Measurements from ENCODE around the gene HPSE2. TPM values are rescaled to one million over a fixed set of nuclear protein-coding genes. Genes with fewer than 3 reads are reported as not detected.

HPSE2 gene
- total and polyA plus RNA-seq, 2 of the 8 experiments (the other 6 are each of a cell fraction or from before 2014, with no cell fraction given) = 0.41 to 0.58 TPM

DNA sequence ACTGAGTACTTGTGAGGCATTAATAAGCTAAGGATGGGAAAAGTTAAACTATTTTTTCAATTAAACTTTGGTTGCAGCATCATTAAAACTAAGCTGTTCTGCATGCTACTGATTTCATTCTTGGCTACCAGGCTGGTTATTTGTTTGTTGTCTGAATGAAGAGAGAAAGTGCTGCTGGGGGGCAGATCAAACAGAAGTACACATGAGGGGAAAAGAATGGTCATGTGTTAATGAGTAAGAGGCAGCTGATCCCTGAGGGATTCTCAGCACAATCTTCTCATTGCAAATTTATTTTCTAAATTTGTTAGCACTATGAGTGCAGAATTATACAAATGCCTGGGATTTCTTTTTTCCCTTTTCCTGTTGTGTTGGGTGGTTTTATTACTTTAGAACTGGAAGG is 575.7 kb downstream of the HPSE2 start:
- Histone ChIP-seq H3K4ac (replicated peaks; ENCODE audit: insufficient read length, low read depth, low read length) (no peak overlapping the region), H4K8ac (ENCODE audit: extremely low read depth, insufficient read depth, low read length) (no peak overlapping the region), H2BK120ac (replicated peaks; ENCODE audit: low read depth, low read length) (no peak overlapping the region), H4K20me1 (replicated peaks in 1 of 2; ENCODE audit: control insufficient read depth in 1 of 2, insufficient read depth in 2 of 2, low read length in 2 of 2) (no peaks in the 10 kb centered on the region), H2BK12ac (ENCODE audit: low read depth, low read length) (no peak overlapping the region), H3K79me1 (ENCODE audit: low read depth, low read length) (no peaks in the 10 kb centered on the region), H3K23me2 (ENCODE audit: low read depth, low read length) (no peaks in the 10 kb centered on the region), H3K9ac (replicated peaks in 1 of 4; ENCODE audit: extremely low read depth in 1 of 4, low read depth in 3 of 4, low read length in 3 of 4) (no peak overlapping the region), H4K91ac (replicated peaks; ENCODE audit: insufficient read length, low read length) (no peak overlapping the region), H2AFZ (ENCODE audit: low read length) (no peak overlapping the region), H3K4me1 (replicated peaks in 1 of 4; ENCODE audit: control insufficient read depth in 3 of 4, insufficient read depth in 4 of 4, low read length in 3 of 4) (peaks cover 0 to 3% (median under 1%) of the 10 kb centered on the region in 4 experiments; a peak in 3 of 7 replicates), H3K56ac (replicated peaks; ENCODE audit: insufficient read length, low read depth, low read length) (no peak overlapping the region), H3K14ac (ENCODE audit: insufficient read length) (no peak overlapping the region), H2BK15ac (ENCODE audit: low read length) (no peak overlapping the region), H2BK20ac (ENCODE audit: low read length) (no peak overlapping the region), H3K79me2 (ENCODE audit: control insufficient read depth in 1 of 2, insufficient read depth in 2 of 2, low read length in 2 of 2) (no peaks in the 10 kb centered on the region), H3K36me3 (ENCODE audit: control insufficient read depth in 2 of 4, insufficient read depth in 4 of 4, low read length in 3 of 4) (no peaks in the 10 kb centered on the region), H3K27me3 (replicated peaks in 1 of 4; ENCODE audit: control insufficient read depth in 3 of 4, extremely low read depth in 1 of 4, insufficient read depth in 3 of 4, low read length in 3 of 4) (no peaks in the 10 kb centered on the region), H3K18ac (ENCODE audit: extremely low read depth, low read length) (no peak overlapping the region), H3K9me3 (ENCODE audit: insufficient read depth in 2 of 2, low read depth in 1 of 2, low read length in 1 of 2) (peaks cover 4% of the 10 kb centered on the region in 2 experiments; a peak in 3 of 4 replicates), H3K4me3 (ENCODE audit: extremely low read depth in 1 of 4, insufficient read depth in 2 of 4, low read depth in 3 of 4, low read length in 4 of 4) (no peak overlapping the region), H3K23ac (ENCODE audit: insufficient read length) (no peak overlapping the region), H2AK5ac (ENCODE audit: low read depth, low read length) (no peak overlapping the region), H2BK5ac (ENCODE audit: low read depth, low read length) (no peak overlapping the region), H4K5ac (ENCODE audit: insufficient read length, low read depth, low read length) (no peak overlapping the region), H3K27ac (ENCODE audit: low read depth, low read length) (no peak overlapping the region), H3K4me2 (ENCODE audit: insufficient read depth in 1 of 2, low read depth in 2 of 2, low read length in 2 of 2) (no peak overlapping the region)
- CTCF ChIA-PET (ENCODE audit: partially characterized antibody) = interaction anchor here (0.8 kb wide), 1 partner anchor 195 kb away, joined by 3 read pairs; no protein-coding TSS in a partner anchor
- FAIRE-seq (no peak), DNase-seq (ENCODE audit: low read depth in 1 of 2, low spot score in 2 of 2) (no peak)
- POLR2A ChIA-PET (ENCODE audit: partially characterized antibody) = no interaction called here
- TF ChIP-seq, protein P1, sequence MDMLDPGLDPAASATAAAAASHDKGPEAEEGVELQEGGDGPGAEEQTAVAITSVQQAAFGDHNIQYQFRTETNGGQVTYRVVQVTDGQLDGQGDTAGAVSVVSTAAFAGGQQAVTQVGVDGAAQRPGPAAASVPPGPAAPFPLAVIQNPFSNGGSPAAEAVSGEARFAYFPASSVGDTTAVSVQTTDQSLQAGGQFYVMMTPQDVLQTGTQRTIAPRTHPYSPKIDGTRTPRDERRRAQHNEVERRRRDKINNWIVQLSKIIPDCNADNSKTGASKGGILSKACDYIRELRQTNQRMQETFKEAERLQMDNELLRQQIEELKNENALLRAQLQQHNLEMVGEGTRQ (IDR thresholded peaks at IDR 0.05; ENCODE audit: low read length) = no peak
- no peak for TF ChIP-seq KDM5A (IDR thresholded peaks at IDR 0.05; ENCODE audit: low read length)
- no peak for TF ChIP-seq FOSL1 (IDR thresholded peaks at IDR 0.05; ENCODE audit: insufficient read depth, low read depth, low read length)
- no peak for TF ChIP-seq KDM1A (IDR thresholded peaks at IDR 0.05; ENCODE audit: borderline replicate concordance, low read length)
- TF ChIP-seq, protein P2, sequence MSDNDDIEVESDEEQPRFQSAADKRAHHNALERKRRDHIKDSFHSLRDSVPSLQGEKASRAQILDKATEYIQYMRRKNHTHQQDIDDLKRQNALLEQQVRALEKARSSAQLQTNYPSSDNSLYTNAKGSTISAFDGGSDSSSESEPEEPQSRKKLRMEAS (IDR thresholded peaks at IDR 0.05) = no peak
- TF ChIP-seq HDAC2 (IDR thresholded peaks at IDR 0.05; ENCODE audit: borderline replicate concordance in 1 of 2, low read depth in 2 of 2, low read length in 2 of 2) = no peak
- no peak for TF ChIP-seq GABPA (IDR thresholded peaks at IDR 0.05; ENCODE audit: borderline replicate concordance, insufficient read depth, low read length)
- no peak for TF ChIP-seq BRCA1 (IDR thresholded peaks at IDR 0.05; ENCODE audit: low read depth, low read length)
- no peak for TF ChIP-seq BACH1 (IDR thresholded peaks at IDR 0.05; ENCODE audit: low read length)
- TF ChIP-seq NRF1 (IDR thresholded peaks at IDR 0.05; ENCODE audit: low read depth, low read length) = no peak
- TF ChIP-seq, protein P3, sequence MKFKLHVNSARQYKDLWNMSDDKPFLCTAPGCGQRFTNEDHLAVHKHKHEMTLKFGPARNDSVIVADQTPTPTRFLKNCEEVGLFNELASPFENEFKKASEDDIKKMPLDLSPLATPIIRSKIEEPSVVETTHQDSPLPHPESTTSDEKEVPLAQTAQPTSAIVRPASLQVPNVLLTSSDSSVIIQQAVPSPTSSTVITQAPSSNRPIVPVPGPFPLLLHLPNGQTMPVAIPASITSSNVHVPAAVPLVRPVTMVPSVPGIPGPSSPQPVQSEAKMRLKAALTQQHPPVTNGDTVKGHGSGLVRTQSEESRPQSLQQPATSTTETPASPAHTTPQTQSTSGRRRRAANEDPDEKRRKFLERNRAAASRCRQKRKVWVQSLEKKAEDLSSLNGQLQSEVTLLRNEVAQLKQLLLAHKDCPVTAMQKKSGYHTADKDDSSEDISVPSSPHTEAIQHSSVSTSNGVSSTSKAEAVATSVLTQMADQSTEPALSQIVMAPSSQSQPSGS (IDR thresholded peaks at IDR 0.05; ENCODE audit: low read length) = no peak
- TF ChIP-seq TAF7 (optimal IDR thresholded peaks at IDR 0.05; ENCODE audit: borderline replicate concordance, low read depth, low read length) = no peak

All from H1 (cell line).